Smooth muscle cell (in vitro differentiated cells): ENCODE measurements around the gene VPS26A. TPM values are rescaled to one million over a fixed set of nuclear protein-coding genes. Genes with fewer than 3 reads are reported as not detected.

ENCODE experiments used
- DNase-seq: peaks from one replicate; lab custom pipeline; 2025; ENCODE audit not compliant: unreplicated experiment; lab: John Stamatoyannopoulos, UW
- H2AFZ ChIP-seq: fragments of 200-600 bp; sonication (generic); 2 replicates; pipeline ENCODE4 v1.6.0; 2016; ENCODE audit warnings: antibody characterized with exemption, low read depth, mild to moderate bottlenecking
- H3F3A ChIP-seq: fragments of 200-600 bp; sonication (generic); 2 replicates; pipeline ENCODE4 v1.6.0; 2017; ENCODE audit warnings: antibody characterized with exemption, low read depth
- H3K27ac ChIP-seq: fragments of 200-600 bp; sonication (generic); 2 replicates; pipeline ENCODE4 v1.5.1; 2016; ENCODE audit warnings: low read depth, mild to moderate bottlenecking
- H3K27me3 ChIP-seq: fragments of 200-600 bp; sonication (generic); 2 replicates; pipeline ENCODE4 v1.6.1; 2016; ENCODE audit warnings: low read depth, mild to moderate bottlenecking
- H3K36me3 ChIP-seq: fragments of 200-600 bp; sonication (generic); 2 replicates; pipeline ENCODE4 v1.5.1; 2016; ENCODE audit warnings: low read depth
- H3K4me1 ChIP-seq: fragments of 200-600 bp; sonication (generic); 2 replicates; pipeline ENCODE4 v1.5.1; 2016; ENCODE audit warnings: low read depth
- H3K4me2 ChIP-seq: fragments of 200-600 bp; sonication (generic); 2 replicates; pipeline ENCODE4 v1.6.0; 2016; ENCODE audit warnings: mild to moderate bottlenecking
- H3K4me3 ChIP-seq: fragments of 200-600 bp; sonication (generic); 2 replicates; pipeline ENCODE4 v1.5.1; 2016; ENCODE audit warnings: mild to moderate bottlenecking
- H3K79me2 ChIP-seq: fragments of 200-600 bp; sonication (generic); 2 replicates; pipeline ENCODE4 v1.6.0; 2016; ENCODE audit warnings: low read depth, mild to moderate bottlenecking
- H3K9ac ChIP-seq: fragments of 200-600 bp; sonication (generic); 2 replicates; pipeline ENCODE4 v1.6.0; 2016; ENCODE audit warnings: low read depth
- H3K9me3 ChIP-seq: fragments of 200-600 bp; sonication (generic); replicated peaks from 2 replicates; pipeline ENCODE4 v1.5.1; 2016; ENCODE audit warnings: low read depth
- H4K20me1 ChIP-seq: fragments of 200-600 bp; sonication (generic); 2 replicates; pipeline ENCODE4 v1.6.0; 2016; ENCODE audit warnings: low read depth
- WGBS: methylation state at CpG from one replicate; pipeline ENCODE4 v1.1.7; 2016; ENCODE audit warnings: low lambda C conversion rate; 5-methylcytosine and 5-hydroxymethylcytosine counted together
- polyA plus RNA-seq: library from polyadenylated mRNA; unstranded; fragments of >200 nt; fragmentation: Nextera tagmentation; extraction: Ambion mirVana; gene quantifications from 2 replicates; pipeline ENCODE4 v1.2.1, GENCODE V29; 2016
- total RNA-seq: library from RNA; depleted of rRNA; stranded (reverse); fragments of >200 nt; gene quantifications from 2 replicates; pipeline ENCODE4 v1.2.3, GENCODE V29; 2014
- TF ChIP-seq, protein P1 (sequence below): fragments of 200-600 bp; sonication (generic); IDR thresholded peaks from 2 replicates; pipeline ENCODE4 v1.5.1; 2017; ENCODE audit warnings: borderline replicate concordance, mild to moderate bottlenecking, antibody characterized with exemption; ENCODE audit not compliant: insufficient read depth, poor library complexity, severe bottlenecking

The VPS26A gene
- total and polyA plus RNA-seq, 2 experiments from 2014 or later, result 28.3 to 36.8 TPM

DNA sequence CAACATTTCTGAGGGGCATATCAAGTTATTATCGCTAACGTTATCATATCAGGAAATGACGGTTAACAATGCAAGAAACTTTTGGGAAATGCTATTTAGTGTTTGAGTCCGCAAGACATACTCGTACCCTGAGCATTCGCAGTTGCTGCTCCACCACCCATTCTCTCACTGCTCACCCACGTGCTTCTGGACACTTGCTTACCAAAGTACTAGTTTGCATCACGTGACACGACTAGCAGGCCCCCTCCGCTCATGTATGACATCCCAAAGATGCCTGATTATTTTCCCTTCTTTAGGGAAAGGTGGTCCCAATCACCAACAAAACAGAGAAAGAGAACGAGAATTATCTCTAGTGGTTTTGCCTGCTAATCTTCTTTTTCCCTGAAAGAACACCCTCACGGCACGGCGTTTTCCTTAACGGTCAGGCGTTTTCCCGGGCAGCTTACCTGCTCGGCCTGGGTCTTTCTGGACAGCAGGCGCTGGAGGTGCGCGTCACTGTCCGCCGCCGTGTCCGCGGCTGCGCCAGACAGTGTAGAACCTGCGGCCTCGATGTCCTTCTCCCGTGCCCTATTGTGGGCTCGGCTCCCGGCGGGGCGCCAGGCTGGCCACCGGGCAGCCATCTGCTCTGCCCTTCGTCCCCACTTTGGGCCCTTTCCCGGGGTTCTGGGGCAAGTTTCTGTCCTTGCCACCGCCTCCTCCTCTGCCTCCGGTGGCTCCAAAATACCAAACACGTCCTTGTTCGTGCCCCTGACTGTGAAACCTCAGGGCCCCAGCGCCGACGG, 56.0 kb downstream of the VPS26A start, which contains the start of gene SUPV3L1:
TSS of gene SUPV3L1 (plus strand) at position 492 of the 782 bp plus-strand sequence. CDS start at position 550, 58 bp downstream.
- peak within 1 kb of the TSS; percentile 98 for H3K4me2 ChIP-seq
- H3F3A ChIP-seq, result no peaks in the 10 kb centered on the region
- H3K27me3 ChIP-seq, result no peaks in the 10 kb centered on the region
- TF ChIP-seq, protein P1, sequence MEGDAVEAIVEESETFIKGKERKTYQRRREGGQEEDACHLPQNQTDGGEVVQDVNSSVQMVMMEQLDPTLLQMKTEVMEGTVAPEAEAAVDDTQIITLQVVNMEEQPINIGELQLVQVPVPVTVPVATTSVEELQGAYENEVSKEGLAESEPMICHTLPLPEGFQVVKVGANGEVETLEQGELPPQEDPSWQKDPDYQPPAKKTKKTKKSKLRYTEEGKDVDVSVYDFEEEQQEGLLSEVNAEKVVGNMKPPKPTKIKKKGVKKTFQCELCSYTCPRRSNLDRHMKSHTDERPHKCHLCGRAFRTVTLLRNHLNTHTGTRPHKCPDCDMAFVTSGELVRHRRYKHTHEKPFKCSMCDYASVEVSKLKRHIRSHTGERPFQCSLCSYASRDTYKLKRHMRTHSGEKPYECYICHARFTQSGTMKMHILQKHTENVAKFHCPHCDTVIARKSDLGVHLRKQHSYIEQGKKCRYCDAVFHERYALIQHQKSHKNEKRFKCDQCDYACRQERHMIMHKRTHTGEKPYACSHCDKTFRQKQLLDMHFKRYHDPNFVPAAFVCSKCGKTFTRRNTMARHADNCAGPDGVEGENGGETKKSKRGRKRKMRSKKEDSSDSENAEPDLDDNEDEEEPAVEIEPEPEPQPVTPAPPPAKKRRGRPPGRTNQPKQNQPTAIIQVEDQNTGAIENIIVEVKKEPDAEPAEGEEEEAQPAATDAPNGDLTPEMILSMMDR, result no peak
- peak within 1 kb of the TSS; percentile 78 for H2AFZ ChIP-seq
- DNase-seq, result peak; percentile 64
- peaks cover 46% of the 10 kb centered on the region for H3K79me2 ChIP-seq
- no peaks in the 10 kb centered on the region for H4K20me1 ChIP-seq
- H3K4me1 ChIP-seq, result peaks cover 9% of the 10 kb centered on the region
- WGBS, result under 1% methylated on average over 44 of the region's 44 CpGs
- peak within 1 kb of the TSS; percentile 100 for H3K9ac ChIP-seq
- H3K27ac ChIP-seq, result peak within 1 kb of the TSS; percentile 96
- no peaks in the 10 kb centered on the region for H3K9me3 ChIP-seq
- no peaks in the 10 kb centered on the region for H3K36me3 ChIP-seq
- H3K4me3 ChIP-seq, result peak within 1 kb of the TSS; percentile 99

DNA sequence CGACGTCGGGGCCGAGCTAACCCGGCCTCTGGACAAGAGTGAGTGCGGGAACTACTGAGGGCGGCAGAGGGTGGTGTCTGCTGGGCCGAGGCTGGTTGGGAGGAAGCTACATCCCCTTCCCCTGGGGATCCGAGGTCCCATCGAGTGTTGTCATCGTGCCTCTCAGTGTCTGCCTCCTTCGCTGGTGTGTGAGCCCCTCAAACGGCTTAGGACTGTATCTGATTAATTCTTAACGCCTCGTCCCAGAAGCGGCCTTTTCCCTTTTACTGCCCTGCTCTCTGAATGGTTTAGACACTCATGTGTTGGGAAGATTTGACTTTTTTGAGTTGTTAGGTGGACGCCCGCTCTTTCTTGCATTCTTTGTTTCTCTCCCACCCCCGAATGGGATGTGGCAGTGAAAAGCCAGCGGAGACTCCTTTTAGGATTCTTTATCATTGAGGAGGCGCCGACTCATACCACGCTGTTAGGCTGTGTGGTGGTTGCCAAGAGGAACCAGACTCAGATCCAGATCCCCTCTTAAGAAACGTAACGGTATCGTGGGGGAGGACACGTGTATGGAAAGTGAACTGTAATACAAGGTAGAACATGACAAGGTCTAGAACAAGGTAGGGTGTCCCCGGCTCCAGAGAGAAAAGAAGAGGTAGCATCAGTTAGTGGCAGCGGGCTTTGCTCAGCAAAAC, 56.7 kb downstream of the VPS26A start:
- H3F3A ChIP-seq, result no peaks in the 10 kb centered on the region
- no peaks in the 10 kb centered on the region for H4K20me1 ChIP-seq
- peak overlapping the region; percentile 99 for H3K4me3 ChIP-seq
- H3K9ac ChIP-seq, result peak overlapping the region; percentile 100
- H3K27me3 ChIP-seq, result no peaks in the 10 kb centered on the region
- WGBS, result 6% methylated on average over 29 of the region's 29 CpGs
- H3K79me2 ChIP-seq, result peaks cover 49% of the 10 kb centered on the region
- peak overlapping the region; percentile 78 for H2AFZ ChIP-seq
- peak overlapping the region; percentile 96 for H3K27ac ChIP-seq
- H3K4me1 ChIP-seq, result peaks cover 9% of the 10 kb centered on the region
- no peaks in the 10 kb centered on the region for H3K9me3 ChIP-seq
- peak overlapping the region; percentile 98 for H3K4me2 ChIP-seq
- TF ChIP-seq, protein P1, result no peak
- no peak for DNase-seq
- no peaks in the 10 kb centered on the region for H3K36me3 ChIP-seq

DNA sequence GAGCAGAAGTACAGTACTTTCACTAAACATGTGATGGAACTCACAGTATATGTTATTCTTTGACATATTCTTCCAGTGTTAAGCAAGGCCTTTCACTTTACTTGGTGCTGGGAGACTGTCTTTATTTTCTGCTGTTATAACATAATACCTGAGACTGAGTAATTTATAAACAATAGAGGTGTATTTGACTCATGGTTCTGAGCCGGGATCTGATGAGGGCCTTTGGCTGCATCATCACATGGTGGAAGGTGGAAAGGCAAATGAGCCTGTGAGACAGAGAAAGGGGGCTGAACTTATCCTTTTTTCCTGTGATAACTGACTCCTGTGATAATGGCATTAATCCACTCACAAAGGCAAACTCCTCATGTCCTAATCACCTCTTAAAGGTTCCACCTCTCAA, 57.5 kb downstream of the VPS26A start:
- DNase-seq, result no peak
- H3K36me3 ChIP-seq, result no peaks in the 10 kb centered on the region
- H3K27ac ChIP-seq, result peak overlapping the region; percentile 96
- H3K27me3 ChIP-seq, result no peaks in the 10 kb centered on the region
- WGBS, result 97% methylated on average over 1 of the region's 1 CpG
- peaks cover 9% of the 10 kb centered on the region for H3K4me1 ChIP-seq
- TF ChIP-seq, protein P1, result no peak
- H3K4me3 ChIP-seq, result peak overlapping the region; percentile 99
- no peaks in the 10 kb centered on the region for H3K9me3 ChIP-seq
- H2AFZ ChIP-seq, result no peak overlapping the region
- peak overlapping the region; percentile 98 for H3K4me2 ChIP-seq
- no peaks in the 10 kb centered on the region for H4K20me1 ChIP-seq
- no peaks in the 10 kb centered on the region for H3F3A ChIP-seq
- H3K9ac ChIP-seq, result peak overlapping the region; percentile 100
- peaks cover 49% of the 10 kb centered on the region for H3K79me2 ChIP-seq
